Naive B cell (primary cell): ENCODE measurements around the gene MED22. TPM values are rescaled to one million over a fixed set of nuclear protein-coding genes. Genes with fewer than 3 reads are reported as not detected.
"Not testable (repeated sequence)": the region's sequence is repeated elsewhere in the genome, so short reads cannot be mapped to it uniquely, and the experiment has no call there.

Experiments used
- ATAC-seq, 2 donors: fragments of 150-1000 bp; cut with Tn5 transposase; 2 replicates each; pipeline ENCODE4 v1.10.0; 2021; ENCODE audit warnings: low read depth in 2 of 2, mild to moderate bottlenecking in 2 of 2, moderate library complexity in 2 of 2
- DNase-seq: peaks from one replicate; pipeline ENCODE4 v3.0.0; 2022
- H3K27ac Mint-ChIP-seq, 6 donors: one replicate each; pipeline ENCODE4 v1.8.0; 2020 to 2022; ENCODE audit warnings: mild to moderate bottlenecking in 6 of 6, mixed read lengths in 6 of 6, moderate library complexity in 5 of 6, inconsistent platforms in 2 of 6
- H3K27me3 Mint-ChIP-seq, 3 donors: one replicate each; pipeline ENCODE4 v1.8.0; 2021 to 2022; ENCODE audit warnings: mixed read lengths in 3 of 3, mild to moderate bottlenecking in 1 of 3
- H3K36me3 Mint-ChIP-seq, 2 donors: one replicate each; pipeline ENCODE4 v1.8.0; 2020 to 2022; ENCODE audit warnings: mixed read lengths in 2 of 2, inconsistent platforms in 1 of 2, mild to moderate bottlenecking in 1 of 2
- H3K4me1 Mint-ChIP-seq, 3 donors: one replicate each; pipeline ENCODE4 v1.8.0; 2020 to 2022; ENCODE audit warnings: mixed read lengths in 3 of 3, inconsistent platforms in 1 of 3, mild to moderate bottlenecking in 1 of 3, moderate library complexity in 1 of 3
- H3K4me3 Mint-ChIP-seq, 8 donors: one replicate each; pipeline ENCODE4 v1.8.0; 2020 to 2022; ENCODE audit warnings: mild to moderate bottlenecking in 8 of 8, mixed read lengths in 8 of 8, moderate library complexity in 8 of 8, inconsistent platforms in 2 of 8
- H3K9me3 Mint-ChIP-seq, 7 donors: one replicate each; pipeline ENCODE4 v1.8.0; 2020 to 2022; ENCODE audit warnings: mixed read lengths in 7 of 7, mild to moderate bottlenecking in 5 of 7, inconsistent platforms in 2 of 7, moderate library complexity in 1 of 7
- polyA plus RNA-seq, 6 donors: library from polyadenylated mRNA; unstranded; fragments of 300-500 nt; fragmentation: Illumina TruSeq; gene quantifications; one replicate each; pipeline ENCODE4 v1.2.3, GENCODE V29; 2021; ENCODE audit warnings: low read depth in 6 of 6

Gene MED22
- polyA plus RNA-seq, 6 donors from 2014 or later, result 14.9 to 36.8 (median 20.2) TPM

DNA sequence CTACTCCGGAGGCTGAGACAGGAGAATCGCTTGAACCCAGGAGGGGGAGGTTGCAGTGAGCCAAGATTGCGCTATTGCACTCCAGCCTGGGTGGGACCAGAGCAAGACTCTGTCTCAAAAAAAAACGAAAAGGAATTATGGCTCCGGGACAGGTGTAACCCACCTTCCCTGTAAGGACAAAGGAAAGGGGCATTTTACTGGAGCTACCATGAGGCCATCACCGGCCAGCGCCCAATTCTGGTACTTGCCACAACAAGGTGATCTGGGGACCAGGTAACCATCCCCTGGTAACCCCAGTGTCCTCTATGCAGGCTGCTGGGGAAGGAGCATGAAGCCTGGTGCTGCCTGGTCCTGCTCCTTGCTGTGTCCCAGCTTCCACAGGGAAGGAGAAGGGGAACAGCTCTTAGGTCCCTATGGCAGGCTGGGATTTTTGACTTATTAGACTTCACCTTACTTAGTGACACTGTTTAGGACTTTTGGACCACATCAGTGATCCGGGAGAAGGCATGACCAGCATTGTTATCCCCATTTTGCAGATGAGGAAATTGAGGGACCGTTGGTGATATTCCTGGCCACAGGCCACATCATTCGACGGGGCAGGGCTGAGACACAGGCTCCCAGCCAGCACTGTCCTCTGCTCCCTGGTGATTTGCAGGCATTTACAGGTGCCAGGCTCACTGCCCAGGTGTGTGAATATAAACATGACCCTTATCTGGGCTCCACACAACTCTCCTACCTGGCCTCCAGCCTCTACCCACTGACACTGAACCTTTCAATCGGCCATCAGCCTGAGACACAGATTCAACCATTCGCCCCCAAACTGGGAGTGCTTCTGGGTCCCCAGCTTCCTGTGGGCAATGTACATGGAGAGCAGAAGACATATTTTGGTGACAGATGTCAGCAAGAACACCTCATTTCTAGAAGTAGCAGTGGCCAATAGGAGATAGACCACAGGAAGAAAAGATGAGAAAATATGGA, 46.4 kb downstream of the MED22 start:
- no peak for ATAC-seq
- Mint-ChIP-seq H3K4me1 (no peaks in the 10 kb centered on the region), H3K27ac (no peak overlapping the region), H3K36me3 (no peaks in the 10 kb centered on the region), H3K9me3 (peaks cover 0 to 2% (median 0%) of the 10 kb centered on the region in 7 donors), H3K4me3 (no peak overlapping the region), H3K27me3 (peaks cover 8 to 33% (median 12%) of the 10 kb centered on the region in 3 donors)
- no peak for DNase-seq

DNA sequence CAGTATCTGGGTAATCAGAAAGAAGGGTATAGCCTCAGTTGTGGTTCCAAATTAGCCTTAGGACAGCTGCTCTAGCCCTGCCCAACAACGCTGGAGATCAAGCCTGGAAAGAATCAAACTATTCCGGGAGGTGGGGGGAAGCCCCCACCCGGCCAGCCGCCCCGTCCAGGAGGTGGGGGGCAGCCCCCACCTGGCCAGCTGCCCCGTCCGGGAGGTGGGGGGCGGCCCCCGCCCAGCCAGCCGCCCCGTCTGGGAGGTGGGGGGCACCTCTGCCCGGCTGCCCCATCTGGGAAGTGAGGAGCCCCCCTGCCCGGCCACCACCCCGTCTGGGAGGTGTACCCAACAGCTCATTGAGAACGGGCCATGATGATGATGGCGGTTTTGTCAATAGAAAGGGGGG, 47.9 kb downstream of the MED22 start:
- not testable (repeated sequence) for DNase-seq, H3K36me3 Mint-ChIP-seq, H3K9me3 Mint-ChIP-seq, ATAC-seq, H3K4me3 Mint-ChIP-seq, H3K4me1 Mint-ChIP-seq, H3K27ac Mint-ChIP-seq
- H3K27me3 Mint-ChIP-seq, result peaks cover 7 to 33% (median 8%) of the 10 kb centered on the region in 3 donors

DNA sequence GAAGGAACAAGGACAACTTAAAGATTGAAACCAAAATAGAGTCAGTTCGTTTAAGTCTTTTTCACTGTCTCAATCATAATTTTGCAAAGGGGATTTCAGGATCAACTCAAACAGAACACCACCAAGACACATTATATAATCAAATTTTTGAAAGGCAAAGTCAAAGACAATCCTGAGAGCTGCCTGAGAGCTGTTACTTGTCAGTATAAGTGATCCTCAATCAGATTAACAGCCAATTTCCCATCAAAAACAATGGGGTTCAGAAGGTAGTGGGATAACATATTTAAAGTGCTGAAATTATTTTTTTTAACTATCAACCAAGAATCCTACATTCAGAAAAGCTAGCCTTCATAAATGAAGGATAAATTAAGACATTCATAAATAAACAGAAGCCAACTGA, 53.7 kb downstream of the MED22 start:
- peaks cover 0 to 47% (median 34%) of the 10 kb centered on the region in 7 donors for H3K9me3 Mint-ChIP-seq
- no peak overlapping the region for H3K4me3 Mint-ChIP-seq
- H3K27ac Mint-ChIP-seq, result no peak overlapping the region
- H3K36me3 Mint-ChIP-seq, result peaks cover 10 to 27% of the 10 kb centered on the region in 2 donors
- H3K4me1 Mint-ChIP-seq, result no peaks in the 10 kb centered on the region
- peaks cover 24 to 54% (median 37%) of the 10 kb centered on the region in 3 donors for H3K27me3 Mint-ChIP-seq
- no peak for ATAC-seq
- no peak for DNase-seq

DNA sequence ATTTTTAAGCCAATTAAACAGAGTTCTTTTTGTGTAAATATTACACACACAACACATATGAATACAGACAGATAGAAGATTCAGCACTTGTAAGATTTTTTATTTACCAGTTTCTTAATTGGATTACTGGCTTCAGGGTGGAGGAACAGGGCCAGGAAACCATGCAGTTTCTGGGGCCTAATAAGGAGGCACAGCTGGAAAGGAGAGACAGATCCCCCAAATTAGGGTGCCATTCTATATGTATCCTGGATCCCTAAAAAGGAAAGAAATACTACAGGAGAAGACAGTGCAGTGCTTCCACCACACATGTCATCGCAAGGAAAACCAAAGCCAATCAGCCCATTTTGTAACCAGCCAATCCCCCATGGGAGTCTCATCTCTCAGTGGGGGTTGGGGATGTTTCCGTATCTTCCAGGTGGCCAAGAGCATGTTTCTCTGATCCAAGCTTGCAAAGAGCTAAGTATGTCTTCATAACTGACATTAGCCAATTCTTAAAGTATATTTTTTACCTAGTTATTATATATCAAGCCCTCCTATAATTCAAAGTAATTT, 57.1 kb downstream of the MED22 start:
- Mint-ChIP-seq H3K9me3 (peaks cover 0 to 73% (median 47%) of the 10 kb centered on the region in 7 donors), H3K36me3 (peaks cover 10 to 27% of the 10 kb centered on the region in 2 donors), H3K27ac (no peak overlapping the region), H3K4me1 (no peaks in the 10 kb centered on the region), H3K4me3 (no peak overlapping the region), H3K27me3 (peaks cover 17 to 39% (median 29%) of the 10 kb centered on the region in 3 donors)
- ATAC-seq (no peak), DNase-seq (no peak)

Other genes with a start within 250 kb of the MED22 start
- 10 to 100 TPM in 2 of 6 donors, 1 to 10 TPM in 4; 5.5 to 17.5 (median 8.7) TPM for gene RALGDS, start 226.9 kb downstream of the MED22 start, polyA plus RNA-seq
- 1 to 10 TPM in 5 of 6 donors, under 1 TPM in 1; 0.96 to 4.0 (median 2.4) TPM for gene GBGT1, start 184.2 kb downstream of the MED22 start, polyA plus RNA-seq
- not detected for gene OBP2B, start 138.9 kb downstream of the MED22 start, polyA plus RNA-seq
- under 1 TPM in 2 of 6 donors, not detected in 4; 0.93 to 0.94 TPM for gene ABO, start 72.9 kb downstream of the MED22 start, polyA plus RNA-seq
- 10 to 100 TPM in 1 of 6 donors, 1 to 10 TPM in 4, under 1 TPM in 1; 0.09 to 13.0 (median 6.8) TPM for gene SURF6, start 11.9 kb downstream of the MED22 start, polyA plus RNA-seq
- gene RPL7A, start 87 bp upstream of the MED22 start, polyA plus RNA-seq, result 1,000 to 10,000 TPM in 5 of 6 donors, 100 to 1,000 TPM in 1; 715 to 1,392 (median 1,075) TPM
- 100 to 1,000 TPM in 1 of 6 donors, 10 to 100 TPM in 5; 77.6 to 142 (median 94.1) TPM for gene SURF1, start 8.4 kb upstream of the MED22 start, polyA plus RNA-seq
- 10 to 100 TPM; 21.6 to 40.5 (median 28.1) TPM for gene SURF2, start 8.4 kb upstream of the MED22 start, polyA plus RNA-seq
- 10 to 100 TPM; 76.2 to 99.5 (median 82.9) TPM for gene SURF4, start 27.9 kb upstream of the MED22 start, polyA plus RNA-seq
- under 1 TPM in 2 of 6 donors, not detected in 4; 0.18 to 0.61 TPM for gene STKLD1, start 28.2 kb upstream of the MED22 start, polyA plus RNA-seq
- gene REXO4, start 69.9 kb upstream of the MED22 start, polyA plus RNA-seq, result 10 to 100 TPM in 5 of 6 donors, 1 to 10 TPM in 1; 4.3 to 27.7 (median 15.1) TPM
- under 1 TPM in 2 of 6 donors, not detected in 4; 0.23 to 0.25 TPM for gene ADAMTS13, start 74.2 kb upstream of the MED22 start, polyA plus RNA-seq
- 10 to 100 TPM; 14.7 to 23.5 (median 18.7) TPM for gene CACFD1, start 111.8 kb upstream of the MED22 start, polyA plus RNA-seq
- gene SLC2A6, start 131.0 kb upstream of the MED22 start, polyA plus RNA-seq, result 10 to 100 TPM; 25.6 to 49.3 (median 31.0) TPM
- not detected for gene MYMK, start 176.8 kb upstream of the MED22 start, polyA plus RNA-seq
- not detected for gene ADAMTSL2, start 186.6 kb upstream of the MED22 start, polyA plus RNA-seq